Measurements from ENCODE around the gene TMIGD3. TPM values are rescaled to one million over a fixed set of nuclear protein-coding genes. Genes with fewer than 3 reads are reported as not detected.

Gene TMIGD3
- total and polyA plus RNA-seq, 8 donors = 1.2 to 7.6 (median 4.6) TPM; not detected in 4

DNA sequence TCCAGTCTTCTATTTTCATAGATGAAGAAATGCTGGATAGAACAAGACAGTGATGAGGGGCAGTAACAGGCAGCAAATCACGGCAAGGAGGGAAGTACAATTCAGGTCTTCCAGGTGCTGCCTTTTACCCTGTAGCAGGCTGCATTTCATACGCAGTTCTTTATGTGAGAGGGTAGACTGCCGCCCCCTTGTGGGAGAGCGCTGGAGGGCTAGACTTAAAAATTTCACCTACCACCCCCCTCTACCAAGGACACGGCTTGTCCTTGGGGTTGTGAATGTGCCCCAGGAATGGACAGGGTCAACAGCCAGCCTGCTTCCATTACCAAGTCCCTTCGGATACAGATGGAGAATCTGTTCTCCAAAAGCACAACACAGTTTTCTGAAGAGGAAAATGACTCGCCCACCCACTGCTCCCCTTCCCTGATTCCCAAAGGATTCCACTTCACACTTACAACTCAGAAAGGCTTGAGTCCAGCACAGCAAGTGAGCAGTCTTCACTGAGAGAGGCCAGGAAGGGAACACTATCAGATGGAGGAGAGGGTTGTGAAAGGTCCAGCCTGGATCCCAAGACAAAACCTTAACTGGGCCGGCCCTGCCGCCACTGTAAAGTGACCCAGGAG is 61.8 kb downstream of the TMIGD3 start:
- no peak for TF ChIP-seq EP300 (IDR thresholded peaks at IDR 0.05)
- TF ChIP-seq, protein P1, sequence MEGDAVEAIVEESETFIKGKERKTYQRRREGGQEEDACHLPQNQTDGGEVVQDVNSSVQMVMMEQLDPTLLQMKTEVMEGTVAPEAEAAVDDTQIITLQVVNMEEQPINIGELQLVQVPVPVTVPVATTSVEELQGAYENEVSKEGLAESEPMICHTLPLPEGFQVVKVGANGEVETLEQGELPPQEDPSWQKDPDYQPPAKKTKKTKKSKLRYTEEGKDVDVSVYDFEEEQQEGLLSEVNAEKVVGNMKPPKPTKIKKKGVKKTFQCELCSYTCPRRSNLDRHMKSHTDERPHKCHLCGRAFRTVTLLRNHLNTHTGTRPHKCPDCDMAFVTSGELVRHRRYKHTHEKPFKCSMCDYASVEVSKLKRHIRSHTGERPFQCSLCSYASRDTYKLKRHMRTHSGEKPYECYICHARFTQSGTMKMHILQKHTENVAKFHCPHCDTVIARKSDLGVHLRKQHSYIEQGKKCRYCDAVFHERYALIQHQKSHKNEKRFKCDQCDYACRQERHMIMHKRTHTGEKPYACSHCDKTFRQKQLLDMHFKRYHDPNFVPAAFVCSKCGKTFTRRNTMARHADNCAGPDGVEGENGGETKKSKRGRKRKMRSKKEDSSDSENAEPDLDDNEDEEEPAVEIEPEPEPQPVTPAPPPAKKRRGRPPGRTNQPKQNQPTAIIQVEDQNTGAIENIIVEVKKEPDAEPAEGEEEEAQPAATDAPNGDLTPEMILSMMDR (IDR thresholded peaks at IDR 0.05) = peak in 4 of 7 experiments; percentile 13 to 39 (median 21)

DNA sequence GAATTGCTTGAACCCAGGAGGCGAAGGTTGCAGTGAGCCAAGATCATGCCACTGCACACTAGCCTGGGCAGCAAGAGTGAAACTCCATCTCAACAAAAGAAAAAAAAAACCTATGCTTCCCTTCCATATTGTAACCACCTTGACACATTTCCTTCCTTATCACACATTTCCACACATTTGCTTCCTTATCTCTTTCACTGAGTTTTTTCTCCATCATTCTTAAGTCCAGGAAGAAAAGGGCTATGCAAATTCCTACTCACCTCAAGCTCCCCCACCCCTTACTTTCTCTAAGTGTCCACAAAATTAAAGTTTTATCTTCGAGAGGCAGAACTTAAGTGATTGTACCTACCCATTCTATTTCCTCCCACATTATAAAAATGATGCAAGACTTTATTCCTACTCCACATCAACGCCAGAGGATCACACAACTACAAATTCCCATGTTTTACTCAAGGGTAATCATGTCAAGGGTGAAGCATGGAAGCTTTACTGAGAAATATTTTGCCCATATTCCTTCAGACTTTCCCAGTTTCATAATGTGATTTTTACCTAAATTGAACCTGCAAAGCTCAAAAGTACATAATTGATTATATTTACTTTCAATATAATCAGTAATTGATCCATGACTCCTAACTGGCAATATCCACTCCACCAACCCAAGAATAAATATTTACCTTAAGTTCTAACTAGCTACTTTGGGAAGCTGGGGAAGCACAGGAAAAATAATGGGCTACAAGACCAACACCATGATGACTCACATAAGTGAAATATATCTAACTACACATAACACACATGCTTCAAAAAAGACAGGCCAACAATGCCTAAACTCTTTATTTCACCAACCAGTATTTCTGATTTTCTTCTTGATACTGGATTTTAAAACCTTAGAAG is 63.7 kb downstream of the TMIGD3 start:
- no peak overlapping the region for H3K4me3 ChIP-seq
- TF ChIP-seq POLR2AphosphoS5 (IDR thresholded peaks at IDR 0.05) (no peak), POLR2A (IDR thresholded peaks at IDR 0.05) (no peak), EP300 (IDR thresholded peaks at IDR 0.05) (no peak)
- TF ChIP-seq, protein P1 (IDR thresholded peaks at IDR 0.05) = no peak
- H3K4me1 ChIP-seq = peaks cover 0 to 13% (median 0%) of the 10 kb centered on the region in 4 donors
- DNase-seq = no peak
- H3K36me3 ChIP-seq = peaks cover 42 to 78% (median 75%) of the 10 kb centered on the region in 4 donors
- H3K27me3 ChIP-seq = no peaks in the 10 kb centered on the region
- intact Hi-C loops (cut with DNase I; ENCODE audit: low total_unique reads) = no loop called here
- H3K9me3 ChIP-seq = no peaks in the 10 kb centered on the region
- 65 to 80% (median 75%) methylated on average over 3 of the region's 3 CpGs for WGBS, 5 donors
- no peak overlapping the region for H3K27ac ChIP-seq

More for the DNA sequence above, 61.8 kb downstream of the TMIGD3 start:
- Histone ChIP-seq H3K4me3 (no peak overlapping the region), H3K9me3 (no peaks in the 10 kb centered on the region), H3K27me3 (no peaks in the 10 kb centered on the region), H3K36me3 (peaks cover 47 to 97% (median 90%) of the 10 kb centered on the region in 4 donors), H3K27ac (no peak overlapping the region), H3K4me1 (peaks cover 0 to 29% (median 9%) of the 10 kb centered on the region in 4 donors)
- intact Hi-C loops (cut with DNase I; ENCODE audit: low total_unique reads) = no loop called here
- 53 to 64% (median 60%) methylated on average over 9 of the region's 9 CpGs for WGBS, 5 donors
- DNase-seq = peak; percentile 50 to 80

DNA sequence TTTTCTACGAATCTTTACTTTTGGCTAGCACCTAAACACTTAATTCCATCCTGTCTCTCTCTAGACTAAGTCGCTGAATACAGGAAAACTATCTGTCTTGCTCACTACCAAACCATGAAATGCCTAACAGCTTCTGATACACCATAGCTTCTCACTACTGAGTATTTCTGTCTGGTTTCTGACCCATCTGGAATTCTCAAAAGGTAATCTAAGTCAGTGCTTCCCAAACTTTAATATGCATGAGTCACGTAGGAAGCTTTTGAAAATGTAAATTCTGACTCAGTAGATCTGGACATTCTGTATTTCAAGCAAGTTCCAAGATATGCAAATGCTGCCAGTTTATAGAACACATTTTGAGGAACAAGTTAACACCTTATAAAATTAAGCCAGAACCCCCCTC is 66.7 kb downstream of the TMIGD3 start:
- 62 to 84% (median 69%) methylated on average over 3 of the region's 3 CpGs for WGBS, 5 donors

More for the DNA sequence above, 66.7 kb downstream of the TMIGD3 start:
- no peak overlapping the region for H3K4me3 ChIP-seq
- intact Hi-C loops (cut with DNase I; ENCODE audit: low total_unique reads) = no loop called here
- peaks cover 0 to 13% (median 0%) of the 10 kb centered on the region in 4 donors for H3K4me1 ChIP-seq
- H3K27me3 ChIP-seq = no peaks in the 10 kb centered on the region
- no peak for TF ChIP-seq POLR2A (IDR thresholded peaks at IDR 0.05)
- no peak for TF ChIP-seq POLR2AphosphoS5 (IDR thresholded peaks at IDR 0.05)
- TF ChIP-seq, protein P1 (IDR thresholded peaks at IDR 0.05) = no peak
- TF ChIP-seq EP300 (IDR thresholded peaks at IDR 0.05) = no peak
- H3K36me3 ChIP-seq = peaks cover 22 to 48% (median 46%) of the 10 kb centered on the region in 4 donors
- H3K9me3 ChIP-seq = no peaks in the 10 kb centered on the region
- no peak overlapping the region for H3K27ac ChIP-seq
- no peak for DNase-seq

Small RNAs within 50 kb of the gene (small RNA-seq; reads per million reads assigned to genes)
- gene RF00019 (0 reads per million in 4 donors), gene RNU6-792P (0 reads per million in 4 donors)

Other genes with a start within 250 kb of the TMIGD3 start
- gene CHIA, start 212.8 kb downstream of the TMIGD3 start, total RNA-seq = 10 to 100 TPM in 1 of 5 donors, 1 to 10 TPM in 3, not detected in 1; 3.9 to 23.2 (median 8.4) TPM
- 100 to 1,000 TPM in 2 of 3 donors, 10 to 100 TPM in 1; 69.0 to 604 (median 288) TPM for gene CHIA, start 212.8 kb downstream of the TMIGD3 start, polyA plus RNA-seq
- gene OVGP1, start 75.9 kb downstream of the TMIGD3 start, total RNA-seq = 10 to 100 TPM in 1 of 5 donors, 1 to 10 TPM in 2, under 1 TPM in 1, not detected in 1; 0.45 to 18.5 (median 1.8) TPM
- 1 to 10 TPM in 1 of 3 donors, under 1 TPM in 2; 0.50 to 2.8 (median 0.76) TPM for gene OVGP1, start 75.9 kb downstream of the TMIGD3 start, polyA plus RNA-seq
- 10 to 100 TPM in 4 of 5 donors, 1 to 10 TPM in 1; 5.8 to 31.2 (median 13.8) TPM for gene WDR77, start 54.4 kb downstream of the TMIGD3 start, total RNA-seq
- gene WDR77, start 54.4 kb downstream of the TMIGD3 start, polyA plus RNA-seq = 10 to 100 TPM; 18.5 to 25.3 (median 25.1) TPM
- 100 to 1,000 TPM in 3 of 5 donors, 10 to 100 TPM in 2; 21.6 to 362 (median 190) TPM for gene ATP5PB, start 54.2 kb downstream of the TMIGD3 start, total RNA-seq
- 100 to 1,000 TPM; 207 to 373 (median 332) TPM for gene ATP5PB, start 54.2 kb downstream of the TMIGD3 start, polyA plus RNA-seq
- gene C1orf162, start 29.6 kb downstream of the TMIGD3 start, total RNA-seq = 10 to 100 TPM in 2 of 5 donors, 1 to 10 TPM in 3; 2.2 to 19.0 (median 3.2) TPM
- gene C1orf162, start 29.6 kb downstream of the TMIGD3 start, polyA plus RNA-seq = 10 to 100 TPM; 12.3 to 18.3 (median 17.1) TPM
- gene ADORA3, start within 50 bp of the TMIGD3 start, total RNA-seq = 10 to 100 TPM in 1 of 5 donors, 1 to 10 TPM in 2, under 1 TPM in 2; 0.29 to 44.3 (median 3.7) TPM
- gene ADORA3, start within 50 bp of the TMIGD3 start, polyA plus RNA-seq = 1 to 10 TPM; 1.2 to 5.9 (median 4.7) TPM
- gene RAP1A, start 116.2 kb upstream of the TMIGD3 start, total RNA-seq = 100 to 1,000 TPM in 1 of 5 donors, 10 to 100 TPM in 4; 20.9 to 138 (median 65.5) TPM
- gene RAP1A, start 116.2 kb upstream of the TMIGD3 start, polyA plus RNA-seq = 100 to 1,000 TPM in 1 of 3 donors, 10 to 100 TPM in 2; 74.3 to 175 (median 96.4) TPM
- gene INKA2, start 235.8 kb upstream of the TMIGD3 start, total RNA-seq = 1 to 10 TPM; 1.0 to 4.7 (median 3.2) TPM
- gene INKA2, start 235.8 kb upstream of the TMIGD3 start, polyA plus RNA-seq = 1 to 10 TPM; 1.7 to 6.1 (median 2.1) TPM

Measured in stomach (tissue), 9 donors.